ENCODE data around the gene TCERG1.
A peak's percentile ranks its signal among the peaks of the same experiment; 100 is the strongest.

Gene TCERG1

GRCh38 chr5:146447734-146448380 is 724 bp downstream of the TCERG1 start:
- CTCF ChIA-PET: interaction anchor here (1.5 kb wide), 1 partner anchor 20 kb away, joined by 9 read pairs; no protein-coding TSS in a partner anchor
- no peak for TF ChIP-seq TARDBP (IDR thresholded peaks at IDR 0.05)
- no peak for TF ChIP-seq BHLHE40 (IDR thresholded peaks at IDR 0.05; ENCODE audit: borderline replicate concordance)
- TF ChIP-seq FOXK2 (IDR thresholded peaks at IDR 0.05): no peak
- TF ChIP-seq HDGF (IDR thresholded peaks at IDR 0.05; ENCODE audit: borderline replicate concordance): no peak
- TF ChIP-seq SP1 (IDR thresholded peaks at IDR 0.05): no peak
- TF ChIP-seq ARNT (IDR thresholded peaks at IDR 0.05): no peak
- TF ChIP-seq PKNOX1 (IDR thresholded peaks at IDR 0.05): no peak
- 0 out of 2 replicates have a peak, but pooled peaks have one; percentile 25 for TF ChIP-seq L3MBTL2 (conservative IDR thresholded peaks at IDR 0.05)
- POLR2A ChIA-PET: no interaction called here
- DNase-seq (ENCODE audit: extremely low spot score): no peak

GRCh38 chr5:146448783-146449519 is 1.8 kb downstream of the TCERG1 start:
- TF ChIP-seq CTBP1 (IDR thresholded peaks at IDR 0.05; ENCODE audit: borderline replicate concordance): no peak
- CTCF ChIA-PET: no interaction called here
- no peak for DNase-seq (ENCODE audit: extremely low spot score)
- POLR2A ChIA-PET: no interaction called here

- POLR2A ChIA-PET: interaction anchor here (0.7 kb wide), 2 partner anchors 9 to 232 kb away, joined by 3 read pairs; no protein-coding TSS in a partner anchor
Measured at GRCh38 chr5:146450002-146450401, 2.9 kb downstream of the TCERG1 start.

GRCh38 chr5:146451411-146451810 is 4.3 kb downstream of the TCERG1 start:
- ChIA-PET POLR2A (no interaction called here), CTCF (no interaction called here)
- no peak for DNase-seq (ENCODE audit: extremely low spot score)
- TF ChIP-seq FOXK2 (IDR thresholded peaks at IDR 0.05) (no peak), PKNOX1 (IDR thresholded peaks at IDR 0.05) (no peak), ELF4 (IDR thresholded peaks at IDR 0.05) (no peak), CTBP1 (IDR thresholded peaks at IDR 0.05; ENCODE audit: borderline replicate concordance) (no peak), FOXM1 (IDR thresholded peaks at IDR 0.05; ENCODE audit: borderline replicate concordance) (no peak), NFRKB (IDR thresholded peaks at IDR 0.05) (no peak), SP1 (IDR thresholded peaks at IDR 0.05) (no peak), BHLHE40 (IDR thresholded peaks at IDR 0.05; ENCODE audit: borderline replicate concordance) (no peak), L3MBTL2 (conservative IDR thresholded peaks at IDR 0.05) (no peak), HDGF (IDR thresholded peaks at IDR 0.05; ENCODE audit: borderline replicate concordance) (no peak), TARDBP (IDR thresholded peaks at IDR 0.05) (no peak), FOXA1 (IDR thresholded peaks at IDR 0.05) (no peak), SUZ12 (IDR thresholded peaks at IDR 0.05) (no peak), ZNF384 (IDR thresholded peaks at IDR 0.05) (no peak), ARNT (IDR thresholded peaks at IDR 0.05) (no peak), LEF1 (IDR thresholded peaks at IDR 0.05; ENCODE audit: borderline replicate concordance) (no peak)

More at GRCh38 chr5:146450002-146450401, 2.9 kb downstream of the TCERG1 start:
- DNase-seq (ENCODE audit: extremely low spot score): no peak
- CTCF ChIA-PET: no interaction called here
- TF ChIP-seq ZNF384 (IDR thresholded peaks at IDR 0.05) (no peak), CTBP1 (IDR thresholded peaks at IDR 0.05; ENCODE audit: borderline replicate concordance) (no peak), FOXM1 (IDR thresholded peaks at IDR 0.05; ENCODE audit: borderline replicate concordance) (no peak), HDGF (IDR thresholded peaks at IDR 0.05; ENCODE audit: borderline replicate concordance) (no peak), FOXA1 (IDR thresholded peaks at IDR 0.05) (no peak), SUZ12 (IDR thresholded peaks at IDR 0.05) (no peak)

GRCh38 chr5:146457431-146457830 is 10.3 kb downstream of the TCERG1 start:
- POLR2A ChIA-PET: no interaction called here
- CTCF ChIA-PET: no interaction called here

More at GRCh38 chr5:146457431-146457830, 10.3 kb downstream of the TCERG1 start:
- TF ChIP-seq FOXA1 (IDR thresholded peaks at IDR 0.05) (no peak), SUZ12 (IDR thresholded peaks at IDR 0.05) (no peak), HDGF (IDR thresholded peaks at IDR 0.05; ENCODE audit: borderline replicate concordance) (no peak), BHLHE40 (IDR thresholded peaks at IDR 0.05; ENCODE audit: borderline replicate concordance) (no peak), ZNF384 (IDR thresholded peaks at IDR 0.05) (no peak), ELF4 (IDR thresholded peaks at IDR 0.05) (no peak), NFRKB (IDR thresholded peaks at IDR 0.05) (no peak), FOXM1 (IDR thresholded peaks at IDR 0.05; ENCODE audit: borderline replicate concordance) (no peak), SP1 (IDR thresholded peaks at IDR 0.05) (no peak), PKNOX1 (IDR thresholded peaks at IDR 0.05) (no peak), LEF1 (IDR thresholded peaks at IDR 0.05; ENCODE audit: borderline replicate concordance) (no peak), CTBP1 (IDR thresholded peaks at IDR 0.05; ENCODE audit: borderline replicate concordance) (no peak), TARDBP (IDR thresholded peaks at IDR 0.05) (no peak), FOXK2 (IDR thresholded peaks at IDR 0.05) (no peak), L3MBTL2 (conservative IDR thresholded peaks at IDR 0.05) (no peak), ARNT (IDR thresholded peaks at IDR 0.05) (no peak)
- DNase-seq (ENCODE audit: extremely low spot score): no peak
